K562 (cell line): Measurements from ENCODE around the gene CORIN. TPM values are rescaled to one million over a fixed set of nuclear protein-coding genes. Genes with fewer than 3 reads are reported as not detected.

Experiments
- ATAC-seq: fragments of 200-7000 bp; cut with Tn5 transposase; 3 replicates; pipeline ENCODE4 v1.9.1; 2020; ENCODE audit warnings: moderate library complexity
- BruUV-seq: library from RNA; stranded (reverse); fragments of 400-500 nt; replicated peaks from 2 replicates; lab custom pipeline; 2021; lab: Mats Ljungman, UMichigan
- CTCF ChIA-PET: fragments of 300-600 bp; formaldehyde crosslinking; extraction: SDS; loops from one replicate; lab custom pipeline; 2021; ENCODE audit warnings: low intra/inter-chr PET ratio; lab: Yijun Ruan, JAX
- POLR2A ChIA-PET: fragments of 300-600, 350-650 bp; sonication (Branson Sonifier 250); formaldehyde crosslinking; extraction: SDS; loops from one replicate; lab custom pipeline; 2021; ENCODE audit warnings: antibody characterized with exemption, inconsistent platforms; lab: Yijun Ruan, JAX
- DNase-seq, 4 experiments: peaks; one replicate each; pipeline versions ENCODE4 v3.0.0 to v3.0.0-alpha.2; 2011 to 2018; ENCODE audit warnings: low spot score in 3 of 4, mixed read lengths in 3 of 4; ENCODE audit errors: extremely low read depth in 1 of 4
- FAIRE-seq: peaks from 2 replicates; lab custom pipeline; 2011; peaks lifted over from hg19 to GRCh38; lab: Jason Lieb, UNC
- H2AFZ ChIP-seq: 2 replicates; pipeline ENCODE4 v1.6.0; 2011; ENCODE audit warnings: low read depth, low read length, control low read depth, inconsistent platforms
- H3K27ac ChIP-seq: fragments of 200-600 bp; 3 replicates; pipeline ENCODE4 v1.8.0; 2011; ENCODE audit warnings: low read depth, mild to moderate bottlenecking, control low read depth, inconsistent platforms, low read length, moderate library complexity, mixed read lengths; ENCODE audit errors: extremely low read depth
- H3K27me3 ChIP-seq, 2 experiments: fragments of 300-600 bp in 1 of 2; 2 replicates in 1 of 2; 3 replicates in 1 of 2; pipeline versions ENCODE4 v1.6.0 to v1.8.0; 2011; ENCODE audit warnings: inconsistent platforms in 2 of 2, low read length in 2 of 2, mild to moderate bottlenecking in 1 of 2, mixed read lengths in 1 of 2, moderate library complexity in 1 of 2; ENCODE audit not compliant: control insufficient read depth in 2 of 2, insufficient read depth in 2 of 2
- H3K36me3 ChIP-seq: fragments of 300-600 bp; 3 replicates; pipeline ENCODE4 v1.8.0; 2011; ENCODE audit warnings: mild to moderate bottlenecking, low read length, inconsistent platforms; ENCODE audit not compliant: control insufficient read depth, insufficient read depth
- H3K4me1 ChIP-seq, 2 experiments: fragments of 200-600 bp in 1 of 2; replicated peaks in 1 of 2; 2 replicates in 1 of 2; 3 replicates in 1 of 2; pipeline versions ENCODE4 v1.5.1 to v1.8.0; 2011; ENCODE audit warnings: inconsistent platforms in 2 of 2, low read length in 2 of 2, mild to moderate bottlenecking in 1 of 2, mixed read lengths in 1 of 2, moderate library complexity in 1 of 2; ENCODE audit not compliant: control insufficient read depth in 2 of 2, insufficient read depth in 2 of 2
- H3K4me2 ChIP-seq: 2 replicates; pipeline ENCODE4 v1.6.1; 2011; ENCODE audit warnings: low read length, control low read depth, inconsistent platforms, mixed read lengths; ENCODE audit not compliant: insufficient read depth
- H3K4me3 ChIP-seq: fragments of 200-600 bp; sonication (generic), shearing (Covaris generic); 2 replicates; pipeline ENCODE4 v1.5.1; 2016; ENCODE audit warnings: control low read depth, inconsistent platforms
- H3K79me2 ChIP-seq: fragments of 200-600 bp; 3 replicates; pipeline ENCODE4 v1.8.0; 2011; ENCODE audit warnings: low read length, inconsistent platforms; ENCODE audit not compliant: control insufficient read depth, insufficient read depth
- H3K9ac ChIP-seq, 2 experiments: 2 replicates each; pipeline versions ENCODE4 v1.6.0 to v1.6.1; 2011; ENCODE audit warnings: low read depth in 2 of 2, low read length in 2 of 2, control low read depth in 1 of 2, inconsistent platforms in 1 of 2, mild to moderate bottlenecking in 1 of 2, mixed read lengths in 1 of 2; ENCODE audit not compliant: insufficient read depth in 1 of 2
- H3K9me1 ChIP-seq: one replicate; pipeline ENCODE4 v1.6.0; 2011; ENCODE audit warnings: inconsistent platforms, mild to moderate bottlenecking, low read length, moderate library complexity; ENCODE audit not compliant: control insufficient read depth, insufficient read depth
- H3K9me3 ChIP-seq: replicated peaks from 2 replicates; pipeline ENCODE4 v1.5.1; 2011; ENCODE audit warnings: low read depth, low read length, inconsistent platforms; ENCODE audit not compliant: control insufficient read depth, insufficient read depth
- H4K20me1 ChIP-seq: replicated peaks from 2 replicates; pipeline ENCODE4 v1.6.1; 2011; ENCODE audit warnings: low read length, inconsistent platforms, mixed read lengths; ENCODE audit not compliant: control insufficient read depth, insufficient read depth
- BMI1 ChIP-seq: fragments of 150-350 bp; IDR thresholded peaks from 2 replicates; pipeline ENCODE4 v1.6.1; 2014; ENCODE audit warnings: low read length
- CREB1 ChIP-seq, 2 experiments: sonication (generic) in 1 of 2; formaldehyde crosslinking in 1 of 2; IDR thresholded peaks; 2 replicates each; pipeline versions ENCODE4 v1.6.1 to v1.8.0; 2012 to 2022; ENCODE audit warnings: inconsistent platforms in 1 of 2, mild to moderate bottlenecking in 1 of 2, missing genetic modification reagents in 1 of 2, moderate library complexity in 1 of 2
- CREM ChIP-seq: IDR thresholded peaks from 2 replicates; pipeline ENCODE4 v1.6.1; 2014; ENCODE audit warnings: antibody characterized with exemption, low read depth
- CTCF ChIP-seq, 3 experiments: IDR thresholded peaks in 2 of 3; conservative IDR thresholded peaks in 1 of 3; 2 replicates each; pipeline ENCODE4 v1.5.1; 2011 to 2012; ENCODE audit warnings: low read length in 3 of 3, mild to moderate bottlenecking in 3 of 3, control low read depth in 2 of 3, improper control_type of control experiment in 1 of 3, inconsistent platforms in 1 of 3, low read depth in 1 of 3, mixed read lengths in 1 of 3, moderate library complexity in 1 of 3; ENCODE audit not compliant: insufficient read depth in 2 of 3
- KLF16 ChIP-seq: IDR thresholded peaks from 2 replicates; pipeline ENCODE4 v1.6.1; 2016; ENCODE audit warnings: antibody characterized with exemption
- MEIS2 ChIP-seq: fragments of 450-650 bp; IDR thresholded peaks from 2 replicates; pipeline ENCODE4 v1.6.1; 2014; ENCODE audit warnings: mild to moderate bottlenecking; ENCODE audit not compliant: partially characterized antibody
- MYC ChIP-seq, 2 experiments: fragments of 250-450 bp in 1 of 2; sonication (Bioruptor Pico) in 1 of 2; IDR thresholded peaks; 2 replicates each; pipeline versions ENCODE4 v1.5.1 to v1.6.1; 2012 to 2021; ENCODE audit warnings: low read depth in 2 of 2, borderline replicate concordance in 1 of 2, improper control_type of control experiment in 1 of 2, low read length in 1 of 2, mild to moderate bottlenecking in 1 of 2, moderate library complexity in 1 of 2
- NBN ChIP-seq: fragments of 450-650 bp; IDR thresholded peaks from 2 replicates; pipeline ENCODE4 v1.6.1; 2016; ENCODE audit warnings: low read depth, mild to moderate bottlenecking
- NR3C1 ChIP-seq: sonication (generic); formaldehyde crosslinking; IDR thresholded peaks from 2 replicates; pipeline ENCODE4 v1.8.1; 2022; ENCODE audit warnings: missing genetic modification reagents
- RBM14 ChIP-seq: fragments of 200-400 bp; formaldehyde crosslinking; IDR thresholded peaks from 2 replicates; pipeline ENCODE4 v1.6.1; 2018; ENCODE audit warnings: low read depth, mild to moderate bottlenecking, low read length, moderate library complexity, borderline replicate concordance; ENCODE audit not compliant: insufficient read depth
- SMC3 ChIP-seq: conservative IDR thresholded peaks from 2 replicates; pipeline ENCODE4 v1.6.1; 2011; ENCODE audit warnings: low read depth, low read length, improper control_type of control experiment; ENCODE audit not compliant: insufficient read depth
- TCF15 ChIP-seq: fragments of 250-450 bp; sonication (Bioruptor Pico); IDR thresholded peaks from 2 replicates; pipeline ENCODE4 v1.8.0; 2022; ENCODE audit warnings: moderate library complexity, mild to moderate bottlenecking, inconsistent platforms
- ZNF277 ChIP-seq: fragments of 250-450 bp; sonication (Bioruptor Pico); IDR thresholded peaks from 2 replicates; pipeline ENCODE4 v1.8.0; 2022; ENCODE audit warnings: inconsistent platforms, mild to moderate bottlenecking, moderate library complexity, borderline replicate concordance
- WGBS: fragments of 100-300 bp; shearing (Covaris generic); methylation state at CpG from one replicate; pipeline ENCODE4 v1.1.6; 2016; ENCODE audit warnings: low coverage, mixed read lengths; ENCODE audit not compliant: insufficient coverage; ENCODE audit errors: missing lambda C conversion rate; 5-methylcytosine and 5-hydroxymethylcytosine counted together
- in situ Hi-C: fragments of 300-500 bp; cut with MboI; formaldehyde crosslinking; loops from 4 replicates; pipeline ENCODE4 v1.15.0; 2018; ENCODE audit warnings: inconsistent platforms, mixed read lengths
- intact Hi-C: fragments of 100-400 bp; cut with micrococcal nuclease; formaldehyde crosslinking; loops from 2 replicates; pipeline ENCODE4 v1.14.2; 2022
- polyA plus RNA-seq, 8 experiments: library from polyadenylated mRNA; depleted of rRNA in 4 of 8; stranded (reverse) in 5 of 8; unstranded in 3 of 8; fragments of >200 nt; fragmentation: Nextera tagmentation in 2 of 8; fragmentation: Illumina TruSeq in 1 of 8; extraction: Ambion mirVana in 2 of 8; extraction: Trizol in 1 of 8; gene quantifications; 2 replicates each; pipeline versions ENCODE4 v1.2.1 to v1.2.3, GENCODE V29; 2011 to 2014; ENCODE audit warnings: inconsistent platforms in 1 of 8, missing spikeins in 1 of 8
- total RNA-seq, 7 experiments: library from RNA; depleted of rRNA in 6 of 7; stranded (reverse); fragments of >200 nt in 6 of 7; fragmentation: Illumina TruSeq in 2 of 7; extraction: Trizol in 2 of 7; gene quantifications; 2 replicates each; pipeline versions ENCODE4 v1.2.1 to v1.2.3, GENCODE V29; 2011 to 2021; ENCODE audit warnings: low replicate concordance in 1 of 7

Gene CORIN
- total and polyA plus RNA-seq, 9 of the 15 experiments (the other 6 are each of a cell fraction or from before 2014, with no cell fraction given) = 0.04 to 0.31 (median 0.08) TPM; not detected in 4

GRCh38 chr4:47690611-47691010, 147.3 kb downstream of the CORIN start (continued):
- TF ChIP-seq RBM14 = no peak
- no peak for TF ChIP-seq TCF15

- 10% methylated on average over 9 of the region's 9 CpGs for WGBS
- Histone ChIP-seq H3K4me1 (no peaks in the 10 kb centered on the region), H3K9me3 (no peaks in the 10 kb centered on the region), H2AFZ (no peak overlapping the region), H3K4me3 (no peak overlapping the region), H3K4me2 (no peak overlapping the region), H3K9ac (no peak overlapping the region), H3K79me2 (no peaks in the 10 kb centered on the region), H3K9me1 (no peaks in the 10 kb centered on the region), H3K27ac (no peak overlapping the region), H3K27me3 (no peaks in the 10 kb centered on the region), H3K36me3 (no peaks in the 10 kb centered on the region), H4K20me1 (no peaks in the 10 kb centered on the region)
- DNase-seq (peak; percentile 58 to 69 (median 63)), ATAC-seq (peak; percentile 97), FAIRE-seq (peak; percentile 89)
- ChIA-PET CTCF (interaction anchor here (0.6 to 2.1 kb wide), 4 partner anchors 227 to 810 kb away, joined by 3 to 10 read pairs (median 4); no protein-coding TSS in a partner anchor), POLR2A (interaction anchor here (0.8 kb wide), 1 partner anchor 1053 kb away, joined by 3 read pairs; no protein-coding TSS in a partner anchor)
- no TSS peak for BruUV-seq
- intact Hi-C loops = loop anchor here (2.0 kb wide), 2 partner anchors 152 to 246 kb away; partner anchors contain the start of gene CORIN
- in situ Hi-C loops = loop anchor here (10.0 kb wide), 1 partner anchor 398 kb away; no protein-coding TSS in a partner anchor
- TF ChIP-seq KLF16 = no peak
- no peak for TF ChIP-seq ZNF277 (CRISPR knock-in tag)
- peak; percentile 60 for TF ChIP-seq BMI1
- no peak for TF ChIP-seq NBN
- TF ChIP-seq NR3C1 = no peak
- TF ChIP-seq CREB1 (IDR thresholded peaks at IDR 0.05) = no peak
- no peak for TF ChIP-seq CREB1 (CRISPR knock-in tag; IDR thresholded peaks at IDR 0.05)
- TF ChIP-seq MYC (IDR thresholded peaks at IDR 0.05; ENCODE audit: low read depth, low read length) = peak; percentile 47; the same call in 1 of the 2 replicates
- TF ChIP-seq MYC (CRISPR knock-in tag; IDR thresholded peaks at IDR 0.05; ENCODE audit: borderline replicate concordance, low read depth) = no peak
- peak; percentile 27 for TF ChIP-seq MEIS2
- peak; percentile 65 for TF ChIP-seq SMC3
- 0 out of 2 replicates have a peak, but pooled peaks have one; percentile 4 for TF ChIP-seq CREM
- TF ChIP-seq CTCF (IDR thresholded peaks at IDR 0.05 in 2 of 3, conservative IDR thresholded peaks at IDR 0.05 in 1 of 3; ENCODE audit: insufficient read depth in 2 of 3, low read depth in 1 of 3, low read length in 3 of 3) = peak; percentile 79 to 84 (median 83)
Measured at GRCh38 chr4:47686294-47686872, 151.5 kb downstream of the CORIN start.
